ENCODE measurements around the gene THYN1. TPM values are rescaled to one million over a fixed set of nuclear protein-coding genes. Genes with fewer than 3 reads are reported as not detected.

THYN1 gene
- total and polyA plus RNA-seq, 2 donors (not counting 1 experiment from before 2014, with no cell fraction given): 54.9 to 88.7 TPM

GRCh38 chr11:134272381-134273316, 19.5 kb upstream of the THYN1 start:
- Histone ChIP-seq H3K4me2 (ENCODE audit: extremely low read depth, insufficient read depth, low read length) (no peak overlapping the region), H3K9me3 (ENCODE audit: control insufficient read depth, insufficient read depth, low read depth, low read length) (no peaks in the 10 kb centered on the region), H3K4me3 (replicated peaks in 1 of 4; ENCODE audit: control extremely low read depth in 1 of 4, insufficient read depth in 1 of 4, low read depth in 3 of 4, low read length in 4 of 4) (no peak overlapping the region), H3K4me1 (ENCODE audit: control insufficient read depth, extremely low read depth, insufficient read depth, low read length) (no peaks in the 10 kb centered on the region), H4K20me1 (ENCODE audit: control insufficient read depth, extremely low read depth, insufficient read depth, low read length) (no peaks in the 10 kb centered on the region), H3K27me3 (ENCODE audit: control insufficient read depth, insufficient read depth, low read length) (peaks cover 43% of the 10 kb centered on the region), H3K27ac (ENCODE audit: insufficient read depth, low read length) (no peak overlapping the region), H3K9ac (ENCODE audit: insufficient read depth, low read length) (no peak overlapping the region), H3K36me3 (ENCODE audit: control insufficient read depth, insufficient read depth, low read length) (no peaks in the 10 kb centered on the region), H3K79me2 (ENCODE audit: control insufficient read depth, insufficient read depth, low read length) (no peaks in the 10 kb centered on the region), H2AFZ (ENCODE audit: low read length) (no peak overlapping the region)
- no peak for TF ChIP-seq EZH2 (IDR thresholded peaks at IDR 0.05; ENCODE audit: low read length, missing control alignments)
- TF ChIP-seq, protein P1, sequence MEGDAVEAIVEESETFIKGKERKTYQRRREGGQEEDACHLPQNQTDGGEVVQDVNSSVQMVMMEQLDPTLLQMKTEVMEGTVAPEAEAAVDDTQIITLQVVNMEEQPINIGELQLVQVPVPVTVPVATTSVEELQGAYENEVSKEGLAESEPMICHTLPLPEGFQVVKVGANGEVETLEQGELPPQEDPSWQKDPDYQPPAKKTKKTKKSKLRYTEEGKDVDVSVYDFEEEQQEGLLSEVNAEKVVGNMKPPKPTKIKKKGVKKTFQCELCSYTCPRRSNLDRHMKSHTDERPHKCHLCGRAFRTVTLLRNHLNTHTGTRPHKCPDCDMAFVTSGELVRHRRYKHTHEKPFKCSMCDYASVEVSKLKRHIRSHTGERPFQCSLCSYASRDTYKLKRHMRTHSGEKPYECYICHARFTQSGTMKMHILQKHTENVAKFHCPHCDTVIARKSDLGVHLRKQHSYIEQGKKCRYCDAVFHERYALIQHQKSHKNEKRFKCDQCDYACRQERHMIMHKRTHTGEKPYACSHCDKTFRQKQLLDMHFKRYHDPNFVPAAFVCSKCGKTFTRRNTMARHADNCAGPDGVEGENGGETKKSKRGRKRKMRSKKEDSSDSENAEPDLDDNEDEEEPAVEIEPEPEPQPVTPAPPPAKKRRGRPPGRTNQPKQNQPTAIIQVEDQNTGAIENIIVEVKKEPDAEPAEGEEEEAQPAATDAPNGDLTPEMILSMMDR (conservative IDR thresholded peaks at IDR 0.05 in 1 of 2, IDR thresholded peaks at IDR 0.05 in 1 of 2; ENCODE audit: low read depth in 1 of 2, low read length in 2 of 2): no peak
- peak in 1 of 2 donors; percentile 83 for DNase-seq (ENCODE audit: low read depth in 2 of 2)

- Histone ChIP-seq H3K4me3 (replicated peaks in 1 of 4; ENCODE audit: control extremely low read depth in 1 of 4, insufficient read depth in 1 of 4, low read depth in 3 of 4, low read length in 4 of 4) (no peak overlapping the region), H3K27ac (ENCODE audit: insufficient read depth, low read length) (no peak overlapping the region), H3K9me3 (ENCODE audit: control insufficient read depth, insufficient read depth, low read depth, low read length) (no peaks in the 10 kb centered on the region), H3K4me1 (ENCODE audit: control insufficient read depth, extremely low read depth, insufficient read depth, low read length) (no peaks in the 10 kb centered on the region), H3K4me2 (ENCODE audit: extremely low read depth, insufficient read depth, low read length) (no peak overlapping the region), H3K9ac (ENCODE audit: insufficient read depth, low read length) (no peak overlapping the region), H3K79me2 (ENCODE audit: control insufficient read depth, insufficient read depth, low read length) (no peaks in the 10 kb centered on the region), H4K20me1 (ENCODE audit: control insufficient read depth, extremely low read depth, insufficient read depth, low read length) (no peaks in the 10 kb centered on the region), H3K36me3 (ENCODE audit: control insufficient read depth, insufficient read depth, low read length) (no peaks in the 10 kb centered on the region), H3K27me3 (ENCODE audit: control insufficient read depth, insufficient read depth, low read length) (peaks cover 37% of the 10 kb centered on the region), H2AFZ (ENCODE audit: low read length) (no peak overlapping the region)
- no peak for TF ChIP-seq EZH2 (IDR thresholded peaks at IDR 0.05; ENCODE audit: low read length, missing control alignments)
- TF ChIP-seq, protein P1 (conservative IDR thresholded peaks at IDR 0.05 in 1 of 2, IDR thresholded peaks at IDR 0.05 in 1 of 2; ENCODE audit: low read depth in 1 of 2, low read length in 2 of 2): no peak
- DNase-seq (ENCODE audit: low read depth in 2 of 2): no peak
These were observed 18.8 kb upstream of the THYN1 start for GRCh38 chr11:134271978-134272377.

DNA sequence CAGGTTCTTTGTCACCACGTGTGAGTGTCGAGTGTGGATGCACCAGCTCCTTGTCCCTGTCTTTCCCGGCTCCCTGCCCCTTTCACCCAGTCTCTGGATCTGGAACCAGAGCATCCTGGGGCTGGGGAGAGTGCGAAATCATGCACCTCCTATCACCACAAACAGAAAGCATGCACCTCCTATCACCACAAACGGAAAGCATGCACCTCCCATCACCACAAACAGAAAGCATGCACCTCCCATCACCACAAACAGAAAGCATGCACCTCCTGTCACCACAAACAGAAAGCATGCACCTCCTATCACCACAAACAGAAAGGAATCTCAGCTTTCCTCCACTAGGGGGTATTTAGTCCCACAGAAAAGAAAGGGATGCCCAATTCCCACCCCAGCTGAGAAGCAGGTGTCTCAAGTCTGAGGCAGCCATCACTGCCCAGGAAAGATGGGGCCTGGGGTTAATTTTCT, 17.1 kb upstream of the THYN1 start:
- H3K4me3 ChIP-seq (replicated peaks in 1 of 4; ENCODE audit: control extremely low read depth in 1 of 4, insufficient read depth in 1 of 4, low read depth in 3 of 4, low read length in 4 of 4): no peak overlapping the region
- no peaks in the 10 kb centered on the region for H3K79me2 ChIP-seq (ENCODE audit: control insufficient read depth, insufficient read depth, low read length)
- no peak overlapping the region for H3K4me2 ChIP-seq (ENCODE audit: extremely low read depth, insufficient read depth, low read length)
- no peak for DNase-seq (ENCODE audit: low read depth in 2 of 2)
- H3K27me3 ChIP-seq (ENCODE audit: control insufficient read depth, insufficient read depth, low read length): peaks cover 20% of the 10 kb centered on the region
- no peak overlapping the region for H3K27ac ChIP-seq (ENCODE audit: insufficient read depth, low read length)
- H3K9me3 ChIP-seq (ENCODE audit: control insufficient read depth, insufficient read depth, low read depth, low read length): no peaks in the 10 kb centered on the region
- H3K36me3 ChIP-seq (ENCODE audit: control insufficient read depth, insufficient read depth, low read length): no peaks in the 10 kb centered on the region
- H3K4me1 ChIP-seq (ENCODE audit: control insufficient read depth, extremely low read depth, insufficient read depth, low read length): no peaks in the 10 kb centered on the region
- no peak overlapping the region for H3K9ac ChIP-seq (ENCODE audit: insufficient read depth, low read length)
- TF ChIP-seq EZH2 (IDR thresholded peaks at IDR 0.05; ENCODE audit: low read length, missing control alignments): no peak
- TF ChIP-seq, protein P1 (conservative IDR thresholded peaks at IDR 0.05 in 1 of 2, IDR thresholded peaks at IDR 0.05 in 1 of 2; ENCODE audit: low read depth in 1 of 2, low read length in 2 of 2): peak in 1 of 2 donors; percentile 6
- no peaks in the 10 kb centered on the region for H4K20me1 ChIP-seq (ENCODE audit: control insufficient read depth, extremely low read depth, insufficient read depth, low read length)
- H2AFZ ChIP-seq (ENCODE audit: low read length): no peak overlapping the region
